Breast epithelium (tissue), 4 donors: ENCODE results near the gene GYS1. TPM values are rescaled to one million over a fixed set of nuclear protein-coding genes. Genes with fewer than 3 reads are reported as not detected.
"Not testable (repeated sequence)": the region's sequence is repeated elsewhere in the genome, so short reads cannot be mapped to it uniquely, and the experiment has no call there.

Experiments used
- DNase-seq, 2 donors: peaks; one replicate each; pipeline ENCODE4 v3.0.0-alpha.2; 2019; ENCODE audit warnings: low spot score in 2 of 2
- H3K27ac ChIP-seq, 2 donors: fragments of 200-600 bp; sonication (generic) in 1 of 2; one replicate each; pipeline ENCODE4 v1.5.1; 2016 to 2019; ENCODE audit warnings: mild to moderate bottlenecking in 1 of 2
- H3K27me3 ChIP-seq, 2 donors: fragments of 200-600 bp; sonication (generic) in 1 of 2; one replicate each; pipeline versions ENCODE4 v1.5.1 to v1.6.0; 2017 to 2019; ENCODE audit warnings: control low read depth in 1 of 2, mild to moderate bottlenecking in 1 of 2
- H3K36me3 ChIP-seq: fragments of 200-600 bp; one replicate; pipeline ENCODE4 v1.5.1; 2019
- H3K4me1 ChIP-seq, 2 donors: fragments of 200-600 bp; sonication (generic); one replicate each; pipeline ENCODE4 v1.5.1; 2016 to 2019; ENCODE audit warnings: control low read depth in 1 of 2
- H3K4me3 ChIP-seq, 3 donors: fragments of 200-600 bp; sonication (generic); 1 replicate in 2 of 3; 2 replicates in 1 of 3; pipeline ENCODE4 v1.5.1; 2016 to 2019; ENCODE audit warnings: mild to moderate bottlenecking in 3 of 3, moderate library complexity in 2 of 3
- H3K9me3 ChIP-seq, 2 donors: fragments of 200-600 bp; sonication (generic) in 1 of 2; one replicate each; pipeline ENCODE4 v1.5.1; 2016 to 2019; ENCODE audit warnings: control low read depth in 1 of 2
- CTCF ChIP-seq, 3 donors: fragments of 450-650 bp; IDR thresholded peaks; one replicate each; pipeline ENCODE4 v1.5.1; 2016 to 2017; ENCODE audit warnings: antibody characterized with exemption in 3 of 3, mild to moderate bottlenecking in 3 of 3, moderate library complexity in 3 of 3
- POLR2A ChIP-seq: fragments of 450-650 bp; IDR thresholded peaks from one replicate; pipeline ENCODE4 v1.6.1; 2016; ENCODE audit warnings: antibody characterized with exemption, mild to moderate bottlenecking, moderate library complexity
- POLR2AphosphoS5 ChIP-seq, 3 donors: sonication (generic); formaldehyde crosslinking; IDR thresholded peaks; one replicate each; pipeline ENCODE4 v1.6.1; 2017; ENCODE audit warnings: antibody characterized with exemption in 3 of 3
- intact Hi-C: fragments of 100-400 bp; cut with DNase I; formaldehyde crosslinking; loops from one replicate; pipeline ENCODE4 v1.15.1; 2023; ENCODE audit warnings: low total_unique reads
- total RNA-seq, 3 donors: library from RNA; depleted of rRNA; stranded (reverse); fragments of >200 nt; gene quantifications; one replicate each; pipeline ENCODE4 v1.1.0, GENCODE V29; 2016

Gene GYS1
- 10 to 100 TPM; 24.0 to 26.4 (median 24.6) TPM for total RNA-seq

GRCh38 chr19:48993175-48994034 lies at the start of gene GYS1, which contains the start of gene RUVBL2:
Gene GYS1 (minus strand): TSS chr19:48993309. CDS start chr19:48993112, 197 bp downstream.
Gene RUVBL2 (plus strand): TSS chr19:48993887. CDS start chr19:48993912, 25 bp downstream.
- H3K4me3 ChIP-seq: peak within 1 kb of the TSS; percentile 80 to 88 (median 85)
- no peaks in the 10 kb centered on the region for H3K27me3 ChIP-seq
- H3K27ac ChIP-seq: peak within 1 kb of the TSS; percentile 89 to 93
- no peaks in the 10 kb centered on the region for H3K9me3 ChIP-seq
- peaks cover 10 to 19% of the 10 kb centered on the region in 2 donors for H3K4me1 ChIP-seq
- TF ChIP-seq CTCF (IDR thresholded peaks at IDR 0.05) (peak; percentile 99), POLR2AphosphoS5 (IDR thresholded peaks at IDR 0.05) (peak; percentile 81 to 88 (median 81)), POLR2A (peak; percentile 65)
- DNase-seq: peak; percentile 99
- intact Hi-C loops: no loop called here
- no peaks in the 10 kb centered on the region for H3K36me3 ChIP-seq

- DNase-seq, H3K4me1 ChIP-seq, intact Hi-C loops: not testable (repeated sequence)
Observed at GRCh38 chr19:49042666-49043065, 49.6 kb upstream of the GYS1 start.

GRCh38 chr19:49042177-49042576 lies 49.1 kb upstream of the GYS1 start:
- no peak for DNase-seq
- no peak for TF ChIP-seq POLR2A
- no peak for TF ChIP-seq CTCF (IDR thresholded peaks at IDR 0.05)
- no peak for TF ChIP-seq POLR2AphosphoS5 (IDR thresholded peaks at IDR 0.05)
- intact Hi-C loops: no loop called here
- no peaks in the 10 kb centered on the region for H3K36me3 ChIP-seq
- no peaks in the 10 kb centered on the region for H3K9me3 ChIP-seq
- H3K27me3 ChIP-seq: no peaks in the 10 kb centered on the region
- H3K4me1 ChIP-seq: no peaks in the 10 kb centered on the region
- no peak overlapping the region for H3K27ac ChIP-seq
- H3K4me3 ChIP-seq: no peak overlapping the region

More at GRCh38 chr19:49042666-49043065, 49.6 kb upstream of the GYS1 start:
- not testable (repeated sequence) for H3K4me3 ChIP-seq, H3K27me3 ChIP-seq, H3K36me3 ChIP-seq, H3K27ac ChIP-seq, H3K9me3 ChIP-seq

- H3K9me3 ChIP-seq, H3K36me3 ChIP-seq, H3K4me1 ChIP-seq, DNase-seq, H3K27ac ChIP-seq, H3K4me3 ChIP-seq, intact Hi-C loops, H3K27me3 ChIP-seq: not testable (repeated sequence)
Observed at GRCh38 chr19:49039736-49040135, 46.6 kb upstream of the GYS1 start.

GRCh38 chr19:49038557-49039276 lies 45.6 kb upstream of the GYS1 start:
- DNase-seq, H3K4me1 ChIP-seq, H3K9me3 ChIP-seq, H3K4me3 ChIP-seq, H3K27me3 ChIP-seq, intact Hi-C loops, H3K36me3 ChIP-seq, H3K27ac ChIP-seq: not testable (repeated sequence)

- H3K9me3 ChIP-seq, H3K4me1 ChIP-seq, H3K27ac ChIP-seq, intact Hi-C loops, DNase-seq, H3K4me3 ChIP-seq, H3K36me3 ChIP-seq, H3K27me3 ChIP-seq: not testable (repeated sequence)
Observed at GRCh38 chr19:49038111-49038510, 45.0 kb upstream of the GYS1 start.

- intact Hi-C loops, H3K27me3 ChIP-seq, DNase-seq, H3K9me3 ChIP-seq, H3K27ac ChIP-seq, H3K4me3 ChIP-seq, H3K36me3 ChIP-seq, H3K4me1 ChIP-seq: not testable (repeated sequence)
Observed at GRCh38 chr19:49036815-49037214, 43.7 kb upstream of the GYS1 start, which contains the start of gene CGB1. Gene CGB1 (minus strand): TSS chr19:49036895. CDS start chr19:49036711, 184 bp downstream.

- H3K4me1 ChIP-seq, H3K4me3 ChIP-seq, H3K27me3 ChIP-seq, intact Hi-C loops, H3K27ac ChIP-seq, DNase-seq, H3K9me3 ChIP-seq, H3K36me3 ChIP-seq: not testable (repeated sequence)
Observed at GRCh38 chr19:49031642-49032301, 38.7 kb upstream of the GYS1 start, which contains the start of gene CGB2. Gene CGB2 (plus strand): TSS chr19:49031890. CDS start chr19:49032096, 206 bp downstream.

- H3K36me3 ChIP-seq, H3K27ac ChIP-seq, H3K9me3 ChIP-seq, H3K4me1 ChIP-seq, DNase-seq, H3K27me3 ChIP-seq, intact Hi-C loops, H3K4me3 ChIP-seq: not testable (repeated sequence)
Observed at GRCh38 chr19:49030323-49030722, 37.2 kb upstream of the GYS1 start.

GRCh38 chr19:49029749-49030148 lies 36.6 kb upstream of the GYS1 start:
- intact Hi-C loops, DNase-seq, H3K4me3 ChIP-seq, H3K36me3 ChIP-seq, H3K27me3 ChIP-seq, H3K27ac ChIP-seq, H3K9me3 ChIP-seq, H3K4me1 ChIP-seq: not testable (repeated sequence)
